ENCODE measurements around the gene CAMK1G.

CAMK1G gene

GRCh38 chr1:209619696-209620486 lies 36.4 kb downstream of the CAMK1G start:
- DNase-seq (ENCODE audit: low read depth in 2 of 2) = no peak

DNA sequence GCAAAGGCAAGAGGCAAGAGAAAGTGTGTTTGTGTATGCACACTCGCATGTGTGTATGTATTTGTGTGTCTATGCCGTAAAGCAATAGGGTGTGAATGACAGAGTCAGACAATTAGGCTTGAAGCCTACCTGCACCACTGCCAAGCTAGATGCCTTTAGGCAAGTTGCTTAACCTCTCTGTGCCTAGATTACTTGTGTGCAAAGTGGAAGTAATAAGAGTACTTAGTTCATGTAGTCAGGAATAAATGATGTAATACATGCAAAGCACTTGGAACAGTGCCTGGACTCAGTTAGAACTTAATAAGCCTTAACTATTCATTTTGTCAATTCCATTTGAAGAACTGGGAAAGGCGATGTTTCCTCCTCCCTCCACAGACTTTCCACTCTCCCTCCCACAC lies 37.0 kb downstream of the CAMK1G start:
- DNase-seq (ENCODE audit: low read depth in 2 of 2) = no peak

GRCh38 chr1:209621286-209621685 lies 37.8 kb downstream of the CAMK1G start:
- no peak for DNase-seq (ENCODE audit: low read depth in 2 of 2)

DNA sequence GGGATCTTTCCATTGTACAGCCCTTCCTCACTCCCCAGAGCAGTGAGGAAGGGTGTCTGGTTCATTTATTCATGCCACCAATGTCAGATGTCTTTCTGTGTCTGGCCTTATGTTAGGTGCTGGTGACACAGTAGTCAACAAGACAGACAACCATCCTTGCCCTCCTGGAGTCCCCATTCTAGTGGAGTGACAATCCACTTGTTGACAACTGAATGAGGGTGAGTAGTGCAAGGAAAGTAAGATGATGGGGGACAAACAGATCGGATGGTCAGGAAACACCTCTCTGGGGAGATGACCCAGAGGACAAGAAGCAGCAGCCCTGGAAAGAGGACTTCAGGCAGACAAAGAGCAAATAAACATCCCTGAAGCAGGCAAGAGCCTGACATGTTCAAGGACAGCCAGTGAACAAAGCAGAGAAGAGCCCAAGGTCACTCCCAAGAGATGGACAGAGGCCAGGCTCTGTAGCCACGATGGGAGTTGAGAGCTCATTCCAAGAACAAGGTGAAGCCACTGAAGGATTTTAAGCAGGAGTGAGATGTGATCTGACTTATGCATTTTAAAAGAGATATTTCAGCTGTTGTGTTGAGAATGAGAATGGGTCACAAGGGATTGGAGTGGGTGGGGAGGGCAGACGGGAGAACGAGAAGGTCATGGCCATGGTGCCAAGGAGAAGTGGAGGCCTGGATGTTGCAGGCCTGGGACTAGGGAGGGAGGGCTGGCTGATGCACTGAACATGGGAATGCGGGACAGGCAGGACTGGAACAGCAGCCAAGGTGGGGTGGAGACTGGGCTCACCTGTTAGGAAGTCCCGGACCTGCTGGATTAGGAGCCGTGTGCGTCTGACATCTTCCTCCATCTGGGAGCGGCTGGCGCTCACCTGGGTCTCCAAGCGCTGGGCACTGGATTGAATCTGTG lies 38.5 kb downstream of the CAMK1G start:
- DNase-seq (ENCODE audit: low read depth in 2 of 2) = no peak

DNA sequence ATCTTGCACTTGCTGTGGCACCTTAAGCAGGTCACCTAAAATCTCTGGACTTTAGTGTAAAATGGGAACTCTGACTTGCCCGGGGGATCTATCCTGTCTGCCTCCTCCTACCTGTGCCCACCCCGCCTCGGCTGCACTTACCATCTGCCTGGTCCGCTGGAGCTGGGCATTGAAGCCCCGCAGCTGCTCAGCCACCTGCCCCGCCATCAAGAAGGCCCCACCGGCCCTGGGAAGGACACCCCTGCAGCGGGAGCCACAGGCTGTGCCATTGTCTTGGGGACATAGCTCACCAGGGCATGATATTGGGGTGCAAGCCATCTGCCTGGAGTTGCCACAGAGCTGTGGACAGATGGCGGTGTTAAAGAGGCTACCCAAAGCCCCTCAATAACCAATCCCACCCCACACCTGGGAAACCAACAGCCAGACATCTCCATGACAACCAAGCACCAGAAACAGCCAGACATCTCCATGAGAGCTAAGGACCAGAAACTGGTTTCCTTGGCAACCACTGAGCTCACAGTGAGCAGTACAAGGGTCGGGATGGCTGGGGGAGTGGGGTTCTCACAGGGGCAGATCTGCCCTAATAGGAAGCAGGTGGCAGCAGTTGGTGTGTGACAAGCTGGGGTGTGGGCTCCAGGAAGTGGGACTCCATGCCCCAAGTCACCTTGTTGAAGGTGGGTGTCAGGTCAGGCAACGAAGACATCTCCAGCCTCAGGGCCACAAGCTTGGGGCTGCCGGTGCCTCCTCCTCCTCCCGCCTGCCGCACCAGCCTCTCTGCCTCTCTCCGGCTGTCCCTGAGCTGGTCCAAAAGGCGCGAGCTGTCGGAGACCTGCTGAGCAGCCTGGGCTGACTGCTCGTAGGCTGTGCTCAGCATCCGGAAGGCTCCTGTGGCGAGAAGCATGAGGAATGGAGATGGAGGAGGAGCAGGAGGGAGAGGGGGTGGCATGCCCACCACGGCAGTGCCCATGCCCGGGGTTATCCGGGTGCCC lies 39.6 kb downstream of the CAMK1G start:
- no peak for DNase-seq (ENCODE audit: low read depth in 2 of 2)

DNA sequence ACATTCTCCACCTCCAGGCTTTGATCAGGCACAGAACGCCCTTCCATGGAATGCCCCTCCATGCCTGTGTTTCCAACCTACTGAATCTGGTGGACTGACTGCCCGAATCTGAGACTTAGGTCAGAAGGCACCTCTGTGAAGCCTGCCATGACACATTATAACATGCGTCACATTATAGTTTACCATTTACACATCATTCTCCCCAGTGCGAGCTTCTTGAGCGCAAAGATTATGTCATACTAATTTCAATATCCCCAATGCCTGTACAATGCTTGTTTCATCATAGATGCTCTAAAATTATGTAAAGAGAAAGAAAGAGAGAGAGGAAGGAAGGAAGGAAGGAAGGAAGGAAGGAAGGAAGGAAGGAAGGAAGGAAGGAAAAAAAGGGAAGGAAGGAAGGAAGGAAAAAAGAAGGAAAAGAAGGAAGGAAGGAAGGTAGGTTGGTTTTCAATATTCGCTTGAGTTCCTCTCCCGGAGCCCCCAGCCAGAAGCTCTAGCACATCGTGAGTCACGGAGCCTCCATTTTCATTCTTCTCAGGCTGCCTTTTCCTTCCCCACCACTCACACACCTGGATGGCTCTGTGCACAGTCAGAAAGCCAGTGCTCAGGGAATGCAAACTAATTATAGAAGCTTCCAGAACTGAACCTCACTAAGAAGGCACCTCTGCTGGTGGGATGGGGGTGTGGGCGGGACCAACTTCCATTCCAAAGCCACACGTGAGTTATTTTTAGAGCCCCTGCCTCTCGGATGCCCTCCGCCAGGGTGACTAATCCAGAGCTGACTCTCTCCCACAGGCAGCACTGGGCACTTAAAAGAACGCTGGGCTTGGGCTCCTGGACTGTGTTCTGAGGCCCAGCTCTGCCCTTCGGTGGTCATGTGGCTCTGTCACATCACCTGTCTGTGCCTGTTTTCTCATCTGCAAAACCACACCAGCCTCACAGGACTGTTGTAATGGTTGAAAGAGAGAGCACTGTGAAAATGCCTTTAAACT lies 41.3 kb downstream of the CAMK1G start:
- no peak for DNase-seq (ENCODE audit: low read depth in 2 of 2)

DNA sequence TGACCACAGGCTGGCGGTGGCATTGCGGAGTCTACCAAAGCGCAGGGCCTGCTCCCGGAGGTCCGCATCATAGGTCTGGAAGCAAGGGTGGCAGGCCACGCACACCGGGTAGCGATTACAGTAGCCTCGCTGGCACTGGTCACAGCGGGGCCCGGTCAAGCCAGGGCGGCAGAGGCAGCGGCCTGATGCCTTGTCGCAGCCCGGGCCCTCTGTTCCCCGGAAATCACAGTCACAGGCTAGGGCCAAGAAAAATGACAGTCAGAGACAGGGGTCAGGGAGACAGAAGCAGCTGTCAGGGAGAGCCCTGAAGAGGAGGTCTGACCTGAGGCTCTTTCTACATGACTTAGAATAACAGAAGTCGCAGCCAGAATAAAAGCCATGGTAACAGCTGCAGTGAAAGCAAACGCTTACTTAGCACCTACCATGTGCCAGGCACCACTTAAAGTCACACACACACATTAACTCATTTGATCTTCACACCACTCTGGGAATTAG lies 42.3 kb downstream of the CAMK1G start:
- DNase-seq (ENCODE audit: low read depth in 2 of 2) = no peak

DNA sequence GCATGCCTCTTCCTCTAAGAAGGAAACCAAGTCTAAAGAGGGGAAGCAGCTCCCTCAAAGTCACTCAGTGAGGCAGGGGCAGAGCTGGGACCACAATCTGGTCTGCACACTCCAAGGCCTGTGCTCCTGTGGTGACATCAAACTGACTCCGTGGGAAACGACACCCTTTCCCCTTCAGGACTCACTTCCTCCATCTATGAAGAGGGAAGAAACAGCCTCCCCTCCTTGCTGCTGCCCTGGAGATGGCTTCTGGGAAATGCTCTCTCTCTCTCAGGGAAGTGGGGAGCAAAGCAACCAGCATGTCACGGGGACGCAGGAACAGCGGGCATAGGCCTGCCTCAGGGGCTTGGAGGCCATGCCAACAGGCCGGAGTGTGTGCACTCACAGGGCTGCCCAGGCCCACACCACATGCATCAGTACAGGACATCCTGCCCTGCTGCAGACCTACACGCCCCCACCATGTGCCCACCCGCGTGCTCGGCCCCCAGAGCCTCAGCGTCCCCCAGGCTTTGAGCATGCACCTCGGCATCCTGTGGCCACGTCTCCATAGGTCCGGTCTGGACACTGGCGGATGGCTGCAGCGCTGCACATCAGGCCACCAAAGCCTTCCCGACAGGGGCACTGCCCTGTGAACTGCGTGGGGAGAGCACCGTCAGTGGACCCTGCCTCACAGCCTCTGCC lies 43.0 kb downstream of the CAMK1G start:
- DNase-seq (ENCODE audit: low read depth in 2 of 2) = no peak

GRCh38 chr1:209627027-209627731 lies 43.7 kb downstream of the CAMK1G start:
- DNase-seq (ENCODE audit: low read depth in 2 of 2) = no peak

DNA sequence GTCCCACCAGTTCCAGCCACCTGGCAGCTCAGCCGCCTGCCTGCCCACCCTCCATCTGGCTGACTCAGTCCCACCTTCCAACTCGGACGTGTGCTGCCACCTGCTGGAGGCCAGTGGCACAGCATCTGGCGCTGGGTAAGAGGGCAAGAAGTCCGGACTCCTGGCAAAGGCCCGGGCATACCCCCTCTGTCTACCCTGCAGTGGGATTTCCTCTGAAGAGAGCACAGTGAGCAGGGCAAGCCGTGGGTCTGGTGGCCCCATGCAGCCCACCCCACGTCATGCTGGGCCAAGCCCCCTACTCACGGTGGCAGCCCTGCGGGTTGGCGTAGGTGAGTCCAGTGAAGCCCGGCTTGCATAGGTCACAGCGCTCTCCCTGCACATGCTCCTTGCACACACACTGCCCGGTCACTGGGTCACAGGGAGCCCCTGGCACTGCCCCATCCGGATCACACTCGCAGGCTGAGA lies 44.2 kb downstream of the CAMK1G start:
- DNase-seq (ENCODE audit: low read depth in 2 of 2) = peak; percentile 69 to 73

GRCh38 chr1:209628618-209629299 lies 45.2 kb downstream of the CAMK1G start:
- DNase-seq (ENCODE audit: low read depth in 2 of 2) = no peak

DNA sequence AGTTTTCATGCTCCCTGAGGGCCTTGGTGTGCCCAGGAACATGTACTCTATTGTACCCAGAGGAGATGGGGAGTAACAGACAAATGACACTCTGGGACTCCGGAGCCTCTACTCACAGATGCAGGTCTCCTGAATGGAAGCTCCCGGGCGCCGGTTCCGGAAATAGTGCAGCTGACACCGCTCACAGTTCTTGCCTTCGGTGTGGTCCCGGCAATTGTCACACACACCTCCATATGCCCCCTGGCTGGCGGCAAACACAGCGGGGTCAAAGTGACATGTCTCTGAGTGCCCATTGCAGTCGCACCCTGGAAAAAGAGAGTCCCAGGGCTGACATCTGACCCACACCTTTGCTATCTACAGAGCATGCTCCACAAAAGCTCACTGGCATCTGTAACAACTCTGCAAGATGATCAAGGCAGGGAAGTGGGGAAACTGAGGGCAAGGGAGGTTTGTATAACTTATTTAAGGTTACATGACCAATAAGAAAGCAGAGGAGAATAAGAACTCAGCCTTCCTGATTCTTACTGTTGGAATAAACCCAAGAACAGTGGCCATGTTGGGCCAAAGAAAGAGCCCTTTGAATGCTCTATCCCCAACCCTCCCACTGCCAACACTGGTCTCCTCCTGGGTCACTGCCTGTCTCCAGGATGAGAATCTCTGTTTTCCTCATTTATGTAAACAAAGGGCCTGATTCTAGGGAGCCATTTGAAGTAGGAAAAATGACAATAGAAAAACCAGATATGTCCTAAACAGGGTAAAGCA lies 46.3 kb downstream of the CAMK1G start:
- no peak for DNase-seq (ENCODE audit: low read depth in 2 of 2)

DNA sequence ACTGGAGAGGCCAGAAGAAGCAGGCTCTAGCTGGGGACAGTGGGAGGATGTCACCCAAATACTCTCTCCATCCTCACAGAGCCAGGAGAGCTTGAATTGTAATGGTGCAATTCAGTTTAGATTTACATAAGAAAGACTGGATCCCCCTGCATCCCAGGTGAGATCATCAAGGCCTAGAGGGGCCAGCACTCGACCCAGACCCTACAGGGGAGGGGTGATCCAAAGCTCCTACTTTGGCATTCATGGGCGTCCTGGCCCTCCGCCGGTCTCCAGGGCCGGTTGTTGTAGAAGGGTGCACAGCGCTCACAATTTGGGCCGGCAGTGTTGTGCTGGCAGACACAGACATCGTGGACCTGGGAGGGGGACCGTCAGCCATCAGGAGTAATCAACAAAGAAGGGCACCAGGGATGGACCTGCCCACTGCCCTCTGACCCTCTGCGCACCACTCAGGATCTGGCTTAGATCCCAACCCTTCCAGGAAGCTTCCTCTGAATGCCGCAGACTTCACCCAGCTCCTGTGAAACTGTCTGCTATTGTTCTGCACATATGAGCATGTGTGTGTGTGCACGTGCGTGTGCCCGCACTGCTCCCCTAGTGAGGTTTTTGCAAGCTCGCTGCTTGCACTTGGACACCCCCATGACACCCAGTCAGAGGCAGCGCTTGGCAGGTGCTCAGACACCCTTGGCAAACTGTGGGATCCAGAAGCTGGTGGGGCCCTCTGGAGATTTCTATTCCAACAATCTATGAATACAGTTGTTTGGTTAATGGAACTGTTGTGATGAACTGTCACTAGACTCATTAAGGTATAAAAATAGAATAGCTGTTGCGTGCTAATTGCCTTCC lies 47.1 kb downstream of the CAMK1G start:
- DNase-seq (ENCODE audit: low read depth in 2 of 2) = no peak

DNA sequence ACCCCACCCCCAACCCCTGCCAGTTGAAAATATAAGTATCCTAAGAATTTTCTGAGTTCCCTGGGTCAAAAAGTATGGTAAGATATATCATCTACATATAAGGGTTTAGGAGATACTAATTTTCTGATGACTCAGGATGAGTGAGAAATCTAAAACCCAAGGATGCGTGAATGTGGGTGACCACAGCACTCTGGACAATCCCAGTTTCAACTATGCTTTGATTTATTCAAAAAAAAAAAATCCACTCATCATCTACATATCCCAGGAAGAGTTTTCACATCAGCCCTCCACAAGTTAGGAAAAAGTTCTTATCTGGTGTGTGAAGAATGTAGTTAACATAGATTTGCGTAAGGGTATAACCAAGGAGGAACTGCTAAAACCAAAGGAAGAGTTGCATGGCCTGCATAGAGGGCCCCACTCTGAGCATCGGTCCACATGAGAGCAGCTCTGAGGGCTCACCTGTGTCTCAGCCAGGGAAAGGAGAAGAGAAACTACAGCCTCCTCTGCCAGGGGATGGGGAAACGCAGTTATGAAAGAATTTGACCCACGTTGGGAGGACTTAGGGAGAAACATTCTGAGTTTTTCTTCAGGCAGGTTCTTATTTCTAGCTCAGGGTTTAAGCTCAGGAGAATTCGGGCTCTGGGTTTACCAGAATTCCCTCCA lies 50.0 kb downstream of the CAMK1G start:
- DNase-seq (ENCODE audit: low read depth in 2 of 2) = no peak

DNA sequence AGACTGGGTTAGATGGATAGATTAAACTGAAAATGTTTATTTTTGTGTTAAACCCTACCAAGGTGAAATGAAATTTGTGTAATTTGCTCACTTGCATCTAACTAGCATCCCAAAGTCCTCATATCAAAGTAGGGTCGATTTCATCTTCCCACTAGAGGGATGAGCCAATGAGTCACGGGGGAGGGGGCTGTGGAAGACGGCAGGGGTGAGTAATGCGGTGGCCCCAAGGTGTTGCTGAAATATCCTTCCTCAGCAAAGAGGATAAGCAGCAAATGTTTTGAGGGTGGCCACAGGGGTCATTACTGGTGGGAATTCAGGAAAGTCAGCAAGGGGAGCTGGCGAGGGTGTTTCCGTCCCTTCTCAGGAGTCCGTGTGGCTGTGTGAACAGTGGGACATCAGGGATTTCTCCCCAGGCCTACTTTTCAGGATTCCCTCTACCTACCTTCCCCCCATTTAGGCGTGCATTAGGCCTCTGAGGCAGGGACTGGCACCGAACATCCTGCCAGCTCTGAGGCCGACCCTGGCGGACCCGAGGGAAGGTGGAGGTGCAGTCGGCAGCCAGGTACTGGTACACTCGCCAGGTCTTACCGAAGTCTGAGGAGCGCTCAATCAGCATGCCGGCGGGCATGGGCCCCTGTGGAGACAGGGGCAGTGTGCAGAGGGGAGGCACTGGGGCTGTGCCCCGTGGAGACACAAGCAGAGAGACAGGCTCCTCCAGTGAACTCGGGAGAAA lies 50.7 kb downstream of the CAMK1G start:
- no peak for DNase-seq (ENCODE audit: low read depth in 2 of 2)
